Midbrain (tissue), 1 donor: ENCODE data around the gene RUFY4.

Experiments
- DNase-seq: peaks from one replicate; lab custom pipeline; 2025; lab: John Stamatoyannopoulos, UW

RUFY4 gene

DNA sequence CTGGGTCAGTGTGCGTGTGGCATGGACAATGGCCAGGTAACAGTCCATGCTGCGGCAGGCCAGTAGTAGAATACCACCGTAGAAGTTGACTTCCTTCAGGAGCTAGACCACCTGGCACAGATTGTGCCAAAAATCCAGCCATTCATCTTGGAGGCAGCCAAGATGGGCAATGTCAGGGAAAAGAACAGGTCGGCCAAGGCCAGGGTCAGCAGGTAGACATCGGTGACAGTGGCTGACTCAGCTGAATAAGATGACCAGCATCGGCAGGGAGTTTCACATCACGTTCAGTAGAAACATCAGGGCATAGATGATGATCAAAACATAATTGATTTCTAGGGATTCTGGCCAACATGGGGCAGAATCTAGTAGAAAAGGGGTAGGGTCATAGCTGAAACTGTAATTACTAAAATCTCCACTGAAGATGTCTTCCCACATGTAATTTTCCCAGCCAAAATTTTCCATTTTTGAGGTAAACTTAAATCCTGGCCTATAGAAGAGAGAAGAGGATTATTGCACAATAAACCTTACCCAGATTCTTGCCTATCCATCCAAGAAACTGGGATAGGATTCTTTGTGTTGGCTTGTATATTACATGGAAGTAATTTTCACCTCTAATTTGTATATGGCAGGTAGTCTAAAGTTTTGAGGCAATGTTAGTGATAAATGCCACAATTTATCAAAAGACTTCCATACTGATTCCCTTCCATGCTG is 7.9 kb upstream of the RUFY4 start:
- no peak for DNase-seq

DNA sequence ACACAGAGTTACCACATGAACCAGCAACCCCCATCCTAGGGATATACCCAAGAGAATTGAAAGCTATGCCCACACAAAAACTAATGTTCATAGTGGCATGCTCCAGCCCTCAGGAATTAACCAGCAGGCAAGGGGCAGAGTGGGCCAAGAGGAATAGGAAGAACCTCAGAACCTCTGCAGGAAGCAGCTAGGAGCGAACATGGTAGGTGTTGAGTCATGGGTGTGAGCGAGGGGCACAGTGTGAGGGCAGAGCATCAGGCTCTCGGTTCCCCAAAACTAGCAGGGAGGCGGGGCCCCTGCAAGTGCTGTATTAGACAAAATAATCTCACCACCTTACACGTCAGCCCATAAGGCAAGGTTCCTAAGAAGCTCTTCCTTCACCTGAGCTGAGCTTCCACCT is 5.6 kb upstream of the RUFY4 start:
- no peak for DNase-seq

DNA sequence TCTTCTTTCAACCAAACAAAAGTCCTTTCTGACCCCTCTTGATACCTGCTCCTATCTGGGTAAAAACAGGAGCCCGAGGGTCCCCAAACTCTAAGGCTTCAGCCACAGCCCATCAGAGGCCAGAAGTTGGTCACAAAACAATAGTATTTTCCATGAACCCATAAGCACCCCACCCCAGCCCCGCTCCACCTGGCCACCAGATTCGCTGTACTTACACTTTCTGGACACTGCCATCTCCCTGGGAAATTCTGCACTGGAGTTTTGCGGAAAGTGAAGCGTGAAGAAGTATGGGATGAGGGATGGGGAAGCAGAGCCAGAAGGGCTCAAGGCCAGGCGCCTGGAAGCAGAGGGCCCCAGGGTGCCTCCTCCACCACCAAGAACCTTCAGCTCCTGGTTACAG is 5.2 kb upstream of the RUFY4 start:
- DNase-seq, result no peak

DNA sequence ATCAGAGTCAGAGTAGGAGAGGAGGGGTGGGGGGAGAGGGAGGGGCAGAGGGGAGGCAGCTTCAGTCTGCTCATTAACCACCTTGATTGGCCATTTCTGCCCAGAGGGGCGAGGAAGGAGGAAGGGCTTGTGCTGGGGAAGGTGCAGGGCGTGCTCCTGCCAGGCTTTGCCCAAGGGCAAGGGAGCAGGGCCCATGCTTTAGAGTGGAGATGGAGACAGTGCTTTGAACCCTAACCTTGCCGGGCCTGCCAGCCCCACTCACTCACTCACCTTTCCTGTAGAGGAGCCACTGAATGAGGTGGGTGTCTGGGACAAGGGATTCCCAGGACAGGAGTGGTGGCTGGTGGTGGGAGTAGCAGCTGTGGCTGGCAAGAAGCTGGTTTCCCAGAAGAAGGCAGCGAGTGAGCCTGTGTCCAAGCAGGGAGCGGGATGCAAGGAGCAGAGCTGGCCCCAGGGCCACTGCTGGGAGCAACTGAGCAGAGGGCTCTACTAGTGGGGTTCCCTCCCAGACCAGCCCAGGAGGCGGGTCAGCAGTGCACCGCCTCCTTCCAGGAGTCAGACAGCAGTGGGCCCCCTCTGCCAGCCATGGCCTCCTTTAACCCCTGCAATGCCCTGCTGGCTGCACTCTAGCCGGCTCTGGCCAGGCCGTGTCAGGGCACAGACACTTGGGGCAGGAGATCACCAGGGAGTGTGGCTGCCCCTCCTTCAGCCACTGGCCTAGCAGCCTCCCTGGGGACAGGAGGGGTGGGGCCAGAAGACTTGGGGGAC is 3.6 kb upstream of the RUFY4 start:
- DNase-seq, result no peak

DNA sequence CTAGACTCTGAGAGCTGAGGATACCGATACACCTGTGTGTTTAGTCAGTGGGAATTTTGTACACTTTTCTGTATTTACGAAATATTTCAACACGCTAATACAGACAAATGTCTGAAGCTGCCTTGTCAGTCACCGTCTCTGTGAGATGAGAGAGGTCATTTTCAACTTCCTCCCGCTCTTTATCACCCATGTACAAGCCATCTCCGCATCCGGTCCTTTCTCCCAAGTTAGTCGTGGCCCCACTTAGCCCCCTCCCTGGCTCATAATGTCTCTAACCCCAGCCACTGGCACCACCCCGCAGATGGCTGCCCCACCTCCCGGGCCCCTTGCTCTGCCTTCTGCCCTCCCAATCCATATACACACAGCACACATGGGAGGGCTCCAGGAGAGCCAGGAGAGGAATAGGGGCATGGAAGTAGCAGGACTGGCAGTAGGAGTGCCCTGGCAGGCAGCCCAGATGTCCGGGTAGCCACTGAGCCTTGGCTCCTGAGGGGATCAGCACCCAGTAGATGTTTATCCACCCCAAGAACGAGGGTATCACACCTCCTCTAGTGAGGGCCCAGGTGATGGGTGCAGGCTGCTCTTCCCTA is 2.0 kb upstream of the RUFY4 start:
- no peak for DNase-seq

DNA sequence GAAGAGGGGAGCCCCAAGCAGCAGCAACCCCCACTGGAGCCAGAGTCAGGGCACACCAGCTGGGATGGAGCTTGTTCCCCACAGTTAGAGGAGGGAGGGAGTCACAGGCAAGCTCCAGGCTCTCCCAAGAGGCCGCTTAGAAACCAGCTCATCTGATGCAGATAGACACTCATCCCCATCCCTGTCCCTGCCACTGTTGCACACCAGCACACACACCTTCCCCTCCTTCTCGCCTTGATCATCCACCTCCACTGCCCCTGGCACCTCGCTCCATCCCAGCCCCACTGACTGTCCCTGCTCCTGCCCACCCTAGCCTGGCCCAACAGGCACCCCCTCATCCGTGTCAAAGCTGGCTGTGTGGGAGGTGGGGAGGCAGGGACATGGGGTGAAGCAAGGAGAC is 1.5 kb upstream of the RUFY4 start:
- DNase-seq, result no peak

DNA sequence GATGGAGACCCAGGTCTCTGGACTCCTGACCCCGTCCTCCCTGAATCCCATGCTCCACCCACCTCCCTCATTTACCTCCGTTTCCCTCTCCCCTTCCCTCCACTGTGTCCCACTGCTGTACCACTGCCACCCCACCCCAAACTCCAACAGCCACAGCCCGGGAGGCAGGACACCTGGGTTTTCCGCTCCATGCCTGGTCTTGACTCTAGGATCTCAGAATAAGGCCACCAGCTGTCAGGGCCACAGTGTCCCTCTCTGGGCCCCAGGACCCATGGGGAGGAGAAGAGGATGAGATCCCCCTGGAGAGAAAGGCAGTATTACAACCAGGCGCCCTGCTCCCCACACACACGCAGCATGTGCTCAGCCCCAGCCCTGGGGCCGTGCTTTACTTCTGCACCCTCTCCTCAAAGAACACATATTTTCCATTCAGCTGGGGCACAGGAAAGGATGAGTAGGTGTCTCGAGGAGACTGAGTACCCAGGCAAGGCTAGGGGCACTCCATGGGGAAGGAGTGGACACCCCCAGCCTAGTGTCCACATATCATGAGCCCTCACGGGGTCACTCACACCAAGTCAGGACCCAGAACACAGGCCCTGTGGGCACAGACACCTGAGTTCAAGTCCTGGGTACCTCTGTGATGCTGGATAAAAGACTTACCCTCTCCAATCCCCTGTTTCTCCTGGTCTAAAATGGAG is 700 bp downstream of the RUFY4 start:
- DNase-seq, result no peak

DNA sequence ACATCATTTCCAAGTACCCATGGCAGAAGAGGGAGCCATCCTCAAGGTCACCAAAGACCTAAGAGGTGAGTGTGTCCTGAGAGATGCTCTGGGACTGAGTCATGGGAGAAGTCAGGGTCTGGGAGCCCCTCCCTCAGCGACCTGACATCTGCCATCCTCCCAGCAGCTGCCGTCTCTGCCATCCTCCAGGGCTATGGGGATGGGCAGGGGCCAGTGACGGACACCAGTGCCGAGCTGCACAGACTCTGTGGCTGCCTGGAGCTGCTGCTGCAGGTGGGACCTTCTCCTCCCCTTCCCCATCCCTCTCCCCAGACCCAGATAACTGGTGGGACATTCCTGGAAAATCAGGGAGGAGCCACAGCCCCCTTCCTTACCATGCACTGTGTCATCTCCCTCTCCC is 1.5 kb downstream of the RUFY4 start:
- DNase-seq, result no peak

DNA sequence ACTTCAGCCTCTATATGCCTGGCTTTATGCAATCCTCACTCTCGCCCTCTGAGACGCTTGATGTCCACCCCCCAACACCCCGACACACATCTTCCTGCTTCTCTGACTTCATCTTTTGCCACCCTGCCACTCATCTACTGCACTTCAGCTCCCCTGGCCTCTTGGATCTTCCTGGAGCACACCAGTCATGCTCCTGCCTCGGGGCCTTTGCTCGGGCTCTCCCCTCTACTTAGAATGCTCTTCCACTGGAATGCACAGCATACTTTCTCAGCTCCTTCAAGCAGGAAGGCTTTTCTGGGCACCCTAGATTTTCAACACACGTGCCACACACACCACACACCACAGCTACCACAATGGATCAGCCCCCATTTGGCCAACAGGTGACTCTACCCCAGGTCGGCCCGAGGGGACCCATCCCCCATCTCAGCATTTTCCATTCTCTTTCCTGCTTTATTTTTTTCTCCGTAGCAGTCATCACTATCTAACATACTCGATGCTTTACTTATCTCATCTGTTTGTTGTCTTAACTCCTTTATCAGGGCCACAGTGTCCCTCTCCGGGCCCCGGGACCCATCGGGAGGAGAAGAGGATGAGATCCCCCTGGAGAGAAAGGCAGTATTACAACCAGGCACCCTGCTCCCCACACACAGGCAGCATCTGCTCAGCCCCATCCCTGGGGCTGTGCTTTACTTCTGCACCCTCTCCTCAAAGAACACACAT is 2.3 kb downstream of the RUFY4 start:
- DNase-seq, result no peak

DNA sequence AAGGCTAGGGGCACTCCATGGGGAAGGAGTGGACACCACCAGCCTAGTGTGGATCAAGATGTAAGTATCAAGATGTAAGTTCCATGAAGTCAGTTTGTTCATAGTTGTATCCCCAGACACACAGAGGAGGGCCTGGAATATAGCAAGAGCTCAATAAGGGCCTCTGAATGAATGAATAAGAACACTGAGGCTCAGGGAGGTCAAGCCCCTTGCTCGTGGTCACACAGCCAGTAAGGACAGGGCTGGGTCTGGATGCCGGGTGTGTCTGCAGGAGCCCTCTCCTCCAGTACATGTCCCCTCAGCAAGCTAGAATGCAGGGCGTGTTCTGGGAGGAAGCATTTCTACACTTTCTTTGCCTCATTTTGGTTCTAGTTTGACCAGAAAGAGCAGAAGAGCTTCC is 2.9 kb downstream of the RUFY4 start:
- no peak for DNase-seq

DNA sequence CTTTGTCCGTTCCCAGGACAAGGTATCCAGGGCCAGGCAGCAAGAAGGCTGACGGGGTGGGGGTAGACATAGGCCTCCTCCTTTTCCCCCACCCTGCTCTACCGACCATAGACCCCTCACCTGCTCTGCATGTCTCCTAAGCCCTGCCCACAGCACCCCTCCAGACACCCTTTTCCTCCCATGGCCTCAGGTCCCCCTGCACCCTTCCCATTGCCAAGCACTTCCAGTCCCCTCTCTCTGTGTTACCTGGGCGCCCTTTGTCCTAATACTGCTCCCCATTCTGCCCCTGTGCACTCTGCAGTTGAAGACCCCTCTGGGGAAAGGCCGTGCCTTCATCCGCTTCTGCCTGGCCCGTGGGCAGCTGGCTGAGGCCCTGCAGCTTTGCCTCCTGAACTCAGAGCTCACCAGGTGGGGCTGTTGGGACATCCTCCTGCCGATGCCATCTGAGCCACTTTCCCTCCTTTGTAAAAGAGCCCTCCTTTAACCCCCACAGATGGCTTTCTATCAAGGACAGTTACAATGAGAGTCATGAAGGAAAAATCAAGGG is 3.5 kb downstream of the RUFY4 start:
- no peak for DNase-seq

DNA sequence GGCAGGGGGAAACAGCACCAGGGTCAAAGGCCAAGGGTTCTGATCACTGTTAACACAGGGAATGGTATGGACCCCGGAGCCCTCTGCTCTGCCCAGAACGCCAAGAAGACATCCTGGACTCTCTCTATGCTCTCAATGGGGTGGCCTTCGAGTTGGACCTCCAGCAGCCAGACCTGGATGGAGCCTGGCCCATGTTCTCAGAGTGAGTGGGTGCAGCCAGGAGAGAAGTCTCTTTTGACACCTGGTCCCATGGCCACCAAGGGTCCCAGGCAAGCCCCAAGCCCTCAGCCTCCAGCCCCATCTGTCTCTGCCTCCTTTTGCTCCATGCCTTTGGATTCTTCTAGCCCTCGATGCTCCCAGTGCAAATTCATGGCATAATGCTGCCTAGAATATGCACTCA is 4.1 kb downstream of the RUFY4 start:
- DNase-seq, result no peak

DNA sequence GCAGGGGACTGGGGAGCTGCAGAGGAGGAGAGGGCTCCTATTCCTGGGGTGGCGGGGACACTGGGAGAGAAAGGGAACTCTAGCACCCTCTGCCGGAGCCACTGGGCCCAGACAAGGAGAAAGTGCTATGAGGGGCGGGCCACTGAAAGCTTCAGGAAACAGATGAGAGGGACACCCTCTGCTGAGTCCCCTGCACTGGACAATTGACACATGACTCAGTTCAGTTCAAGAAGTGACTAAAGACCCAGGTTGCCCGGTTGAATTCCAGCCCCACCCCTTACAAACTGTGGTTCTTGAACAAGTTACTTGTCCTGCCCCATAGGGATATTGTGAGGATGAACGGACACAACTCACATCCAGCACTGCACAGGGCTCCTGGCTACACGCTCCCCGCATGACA is 5.0 kb downstream of the RUFY4 start:
- no peak for DNase-seq

DNA sequence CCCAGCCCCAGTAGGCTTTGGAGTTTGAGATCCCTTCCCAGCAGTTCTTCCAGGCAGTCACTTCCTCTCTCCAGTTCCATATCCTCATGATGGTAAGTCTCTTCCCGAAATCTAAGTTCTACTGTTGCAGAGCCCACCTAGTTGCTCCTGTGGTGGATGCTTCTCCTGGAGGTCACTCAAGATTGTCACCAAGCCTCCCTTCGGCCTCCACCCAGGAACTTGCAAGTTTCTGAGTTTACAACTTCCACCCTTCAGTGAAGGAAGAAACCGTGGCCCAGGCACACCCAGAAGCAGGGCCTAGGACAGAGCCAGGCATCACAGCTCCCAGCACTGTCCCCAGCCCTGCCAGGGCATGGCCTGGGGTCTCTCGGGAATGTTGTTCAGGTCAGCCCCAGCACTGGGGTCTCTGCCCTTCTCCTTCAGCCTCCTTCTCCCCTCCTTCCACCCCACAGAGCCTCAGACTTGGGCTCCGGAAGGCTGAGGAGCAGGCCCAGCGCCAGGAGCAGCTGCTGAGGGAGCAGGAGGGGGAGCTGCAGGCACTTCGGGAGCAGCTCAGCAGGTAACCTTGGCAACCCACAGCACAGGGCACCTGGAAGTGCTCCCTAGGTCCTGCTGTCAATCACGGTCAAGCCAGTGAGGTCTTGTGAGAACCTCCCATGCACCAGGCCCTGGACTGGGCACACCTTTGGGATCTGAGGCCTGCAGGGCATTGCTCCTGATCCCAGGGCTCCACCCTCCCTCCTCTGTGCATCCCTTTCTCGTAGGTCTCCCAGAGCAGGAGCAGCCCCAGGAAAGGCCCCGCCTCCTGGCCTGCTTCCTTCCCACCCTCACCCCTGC is 7.1 kb downstream of the RUFY4 start:
- DNase-seq, result no peak

DNA sequence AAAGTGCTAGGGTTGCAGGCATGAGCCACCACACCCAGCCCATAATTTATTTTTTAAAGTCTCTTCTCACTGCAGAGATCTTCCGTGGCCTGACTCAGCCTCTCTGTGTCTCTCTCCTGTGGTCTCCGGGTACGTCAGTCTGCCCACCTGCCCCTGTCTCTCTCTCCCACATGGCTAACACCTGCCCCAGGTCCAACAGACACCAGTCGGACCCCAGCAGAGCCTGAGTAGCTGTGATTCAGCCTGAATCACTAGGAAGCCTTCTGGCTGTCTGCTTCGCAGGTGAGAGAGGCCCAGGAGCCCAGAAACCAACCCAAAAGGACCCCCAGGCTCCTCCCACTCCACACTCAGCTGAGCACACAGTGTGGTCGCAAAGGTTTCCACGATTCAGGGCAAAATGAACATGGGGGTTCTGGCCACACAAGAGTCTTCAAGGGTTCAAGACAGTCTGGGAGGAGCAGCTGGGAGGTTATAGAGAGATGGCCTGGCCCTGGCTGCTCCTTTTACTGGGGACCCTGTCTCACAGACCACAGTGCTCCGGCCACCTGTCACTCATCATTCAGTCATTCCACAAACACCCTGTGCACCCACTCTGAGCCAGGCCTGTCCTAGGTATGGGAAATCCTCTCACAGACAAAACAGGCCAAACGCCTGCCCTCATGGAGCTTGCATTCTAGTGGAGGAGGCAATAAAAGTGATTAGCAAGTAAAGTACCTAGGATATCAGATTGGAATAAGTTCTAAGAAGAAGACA is 8.6 kb downstream of the RUFY4 start:
- DNase-seq, result no peak

DNA sequence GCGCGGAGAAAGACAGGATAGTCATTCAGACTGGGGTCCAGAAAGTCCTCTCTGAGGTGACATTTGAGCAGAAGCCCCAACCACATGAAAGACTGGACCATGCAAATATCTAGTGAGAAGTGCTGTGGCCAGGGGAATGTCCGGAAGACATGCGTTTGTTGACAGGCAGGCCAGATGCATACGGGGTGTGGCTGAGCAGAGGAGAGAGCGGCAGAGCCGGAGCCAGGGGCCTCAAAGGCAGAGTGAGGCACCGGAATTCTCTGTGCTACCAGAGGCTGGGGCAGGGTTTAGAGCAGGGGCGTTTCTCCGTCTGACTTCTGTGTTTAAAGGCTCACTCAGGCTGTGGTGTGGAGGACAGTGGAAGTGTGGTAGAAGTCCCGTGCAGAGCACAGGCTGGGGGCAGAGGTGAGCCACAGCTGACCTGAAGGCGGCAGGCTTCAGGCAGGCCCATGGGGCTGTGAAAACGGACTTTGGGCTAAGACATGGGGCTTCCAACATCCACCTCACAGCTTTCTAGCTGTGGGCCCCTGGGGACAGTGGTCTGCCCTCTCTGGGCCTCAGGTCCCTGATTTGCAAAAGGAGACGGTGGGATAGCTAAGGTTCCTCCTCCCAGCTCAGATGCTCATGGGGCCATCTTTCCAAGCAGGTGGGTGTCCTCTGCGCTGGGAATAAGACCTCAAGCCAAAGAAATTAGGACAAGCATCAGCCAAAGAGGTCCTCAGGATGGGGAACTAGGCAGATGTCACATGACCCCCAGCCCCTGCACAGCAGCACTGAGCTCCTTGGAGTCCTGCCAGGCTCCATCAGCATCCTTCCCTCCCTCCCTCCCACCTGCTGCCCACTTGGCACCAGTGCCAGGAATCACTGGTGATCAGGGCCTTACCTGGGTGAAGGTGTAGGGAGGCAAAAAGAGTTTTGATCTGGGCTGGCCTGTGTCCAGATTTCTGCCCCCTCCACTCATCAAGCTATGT is 11.2 kb downstream of the RUFY4 start:
- DNase-seq, result no peak

DNA sequence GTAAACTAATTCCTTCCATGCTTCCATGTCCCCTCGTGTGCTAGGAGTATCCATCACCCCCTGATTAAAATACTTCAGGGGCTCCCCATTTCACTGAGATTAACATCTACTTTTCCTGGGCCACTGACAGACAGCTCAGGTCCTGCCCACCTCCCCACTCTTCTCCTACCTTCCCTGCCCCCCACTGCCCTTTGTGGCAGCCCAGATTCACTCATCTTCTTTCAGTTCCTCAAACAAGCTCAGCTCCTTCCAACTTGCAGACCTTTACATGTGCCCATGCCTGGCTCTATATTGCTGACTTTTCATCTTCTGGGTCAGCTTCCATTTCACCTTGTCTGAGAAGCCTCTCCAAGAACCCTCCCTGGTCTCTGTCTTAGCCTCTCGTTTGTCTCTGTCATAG is 12.0 kb downstream of the RUFY4 start:
- DNase-seq, result no peak

DNA sequence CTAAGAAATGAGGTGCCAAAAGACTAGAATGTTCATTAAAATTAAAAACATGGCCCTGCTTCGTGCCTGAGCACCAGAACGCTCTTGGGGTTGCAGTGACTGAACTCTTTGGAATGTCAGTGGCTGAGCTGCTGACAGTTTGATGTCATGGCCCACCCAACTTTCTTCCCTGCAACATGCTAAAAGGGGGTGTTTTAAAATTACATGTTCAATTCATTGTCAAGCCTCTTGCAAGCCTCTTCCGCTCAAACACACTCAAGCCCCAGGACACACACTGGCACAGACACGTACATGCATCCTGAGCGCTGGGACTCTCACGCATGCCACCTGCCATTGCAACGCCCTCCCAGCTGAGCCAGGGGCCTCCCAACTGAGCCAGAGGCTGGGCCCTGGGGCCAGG is 12.6 kb downstream of the RUFY4 start:
- DNase-seq, result no peak
